NCI-H146 (cell line): ENCODE results near the gene ACOT8.
"Not testable (repeated sequence)": the region's sequence is repeated elsewhere in the genome, so short reads cannot be mapped to it uniquely, and the experiment has no call there.

ENCODE experiments used
- DNase-seq: peaks from one replicate; lab custom pipeline; 2025; lab: John Stamatoyannopoulos, UW

Gene ACOT8

DNA sequence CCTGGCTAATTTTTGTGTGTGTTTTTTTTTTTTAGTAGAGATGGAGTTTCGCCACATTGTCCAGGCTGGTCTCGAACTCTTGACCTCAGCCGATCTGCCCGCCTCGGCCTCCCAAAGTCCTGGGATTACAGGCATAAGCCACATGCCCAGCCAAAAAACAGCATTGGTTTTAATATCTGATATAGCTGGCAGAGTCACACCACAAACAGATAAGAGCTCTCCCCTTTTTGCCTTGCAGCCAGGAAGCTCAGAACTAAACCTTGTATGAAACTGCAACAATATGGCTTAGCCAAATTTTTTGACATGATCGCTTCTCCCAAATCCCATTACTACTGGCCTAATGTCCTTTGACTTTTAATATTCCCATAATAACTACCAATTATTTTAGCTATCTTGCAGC, 4.9 kb downstream of the ACOT8 start:
- DNase-seq, result no peak

- no peak for DNase-seq
These were observed 5.7 kb downstream of the ACOT8 start for GRCh38 chr20:45851501-45851900.

DNA sequence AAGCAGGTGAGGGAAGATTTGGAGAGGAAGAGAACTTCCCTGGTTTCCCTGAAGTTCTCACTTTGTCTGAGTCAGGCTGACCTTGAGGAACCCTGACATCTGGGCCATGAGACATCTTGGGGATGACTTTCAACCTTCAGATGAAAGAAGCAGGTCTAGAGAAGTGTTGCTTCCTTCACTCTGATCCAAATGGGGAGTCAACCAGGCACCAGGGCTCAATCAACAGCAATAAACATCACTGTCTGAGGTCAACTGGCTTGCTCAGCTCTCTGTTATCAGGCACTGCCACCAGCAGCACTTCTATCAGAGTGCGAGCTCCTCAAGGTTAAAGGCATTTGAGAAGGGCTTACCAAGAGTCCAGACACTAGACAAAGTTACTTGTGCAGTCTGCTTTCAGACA, 6.3 kb downstream of the ACOT8 start:
- DNase-seq, result no peak

DNA sequence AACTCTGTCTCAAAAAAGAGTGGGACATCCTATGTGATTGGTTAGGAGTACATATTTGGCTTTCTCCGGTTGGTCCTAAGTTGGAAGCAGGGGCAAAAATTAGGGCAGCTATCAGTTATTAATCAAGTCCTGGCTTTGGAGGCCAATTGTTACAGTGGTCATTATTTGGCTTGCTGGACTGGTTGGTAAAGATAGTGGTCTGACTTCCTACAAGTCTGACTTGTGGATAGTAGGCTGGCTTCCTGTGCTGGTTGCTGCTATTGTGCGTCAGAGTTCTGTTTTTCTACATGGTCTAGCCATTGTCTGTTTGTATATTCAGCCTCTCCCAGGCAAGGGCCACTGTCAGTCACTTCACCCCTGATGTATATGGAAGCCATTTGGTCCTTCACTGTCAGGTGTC, 7.0 kb downstream of the ACOT8 start:
- no peak for DNase-seq

GRCh38 chr20:45848969-45849582, 8.1 kb downstream of the ACOT8 start:
- DNase-seq, result no peak

DNA sequence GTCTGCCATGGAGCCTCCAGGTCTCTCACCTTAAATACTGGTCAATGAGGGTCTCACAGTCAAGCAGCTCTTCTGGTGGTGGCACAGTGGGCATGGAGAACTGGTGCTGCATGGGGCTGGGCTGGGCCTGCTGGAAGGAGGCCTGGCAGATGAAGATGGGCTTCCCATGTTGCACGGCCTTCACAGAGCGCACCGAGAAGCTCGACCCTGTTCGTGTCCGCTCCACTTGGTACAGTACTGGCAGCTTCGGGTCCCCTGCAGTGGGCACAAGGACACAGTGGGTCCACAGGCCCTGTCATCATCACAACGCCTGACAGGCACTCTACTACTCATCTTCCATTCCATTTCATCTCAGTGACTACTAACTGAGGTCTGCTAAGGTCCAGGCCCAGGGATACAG, 8.8 kb downstream of the ACOT8 start:
- no peak for DNase-seq

DNA sequence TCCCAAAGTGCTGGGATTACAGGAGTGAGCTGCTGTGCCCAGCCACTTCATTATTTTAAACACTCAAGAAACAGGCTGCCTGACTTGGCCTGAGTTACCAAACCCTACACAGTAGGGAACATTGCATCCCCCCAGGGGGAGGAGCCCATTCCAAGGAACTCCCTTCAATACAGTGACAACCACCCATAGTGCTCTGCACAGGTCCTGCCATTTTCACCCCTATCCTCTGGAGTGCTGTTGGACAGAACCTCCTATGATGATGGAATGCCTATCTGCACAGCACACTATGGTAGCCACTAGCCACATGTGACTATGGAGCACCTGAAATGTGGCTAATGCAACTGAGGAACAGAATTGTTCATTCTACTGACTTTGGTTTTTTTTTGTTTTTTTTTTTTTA, 11.7 kb downstream of the ACOT8 start:
- no peak for DNase-seq

DNA sequence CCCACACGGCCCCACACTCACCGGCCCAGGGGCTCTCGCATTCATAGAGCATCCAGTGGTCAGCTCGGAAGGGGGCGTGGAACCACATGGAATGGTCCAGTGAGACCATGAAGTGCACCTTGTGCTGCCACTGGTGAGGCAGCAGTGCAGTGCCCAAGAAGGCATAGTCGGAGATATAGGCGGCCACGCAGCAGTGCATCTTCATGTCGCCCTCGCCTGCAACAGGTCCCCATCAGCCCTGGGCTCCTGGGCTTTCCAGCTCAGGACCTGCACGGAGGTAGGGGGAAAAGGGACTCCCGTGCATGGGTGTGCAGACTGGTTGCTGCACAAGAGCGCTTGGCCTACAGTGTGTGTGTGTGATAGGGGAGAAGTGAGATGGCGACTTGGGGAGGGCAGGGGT, 13.7 kb downstream of the ACOT8 start:
- no peak for DNase-seq

GRCh38 chr20:45842169-45842812, 14.9 kb downstream of the ACOT8 start:
- no peak for DNase-seq

DNA sequence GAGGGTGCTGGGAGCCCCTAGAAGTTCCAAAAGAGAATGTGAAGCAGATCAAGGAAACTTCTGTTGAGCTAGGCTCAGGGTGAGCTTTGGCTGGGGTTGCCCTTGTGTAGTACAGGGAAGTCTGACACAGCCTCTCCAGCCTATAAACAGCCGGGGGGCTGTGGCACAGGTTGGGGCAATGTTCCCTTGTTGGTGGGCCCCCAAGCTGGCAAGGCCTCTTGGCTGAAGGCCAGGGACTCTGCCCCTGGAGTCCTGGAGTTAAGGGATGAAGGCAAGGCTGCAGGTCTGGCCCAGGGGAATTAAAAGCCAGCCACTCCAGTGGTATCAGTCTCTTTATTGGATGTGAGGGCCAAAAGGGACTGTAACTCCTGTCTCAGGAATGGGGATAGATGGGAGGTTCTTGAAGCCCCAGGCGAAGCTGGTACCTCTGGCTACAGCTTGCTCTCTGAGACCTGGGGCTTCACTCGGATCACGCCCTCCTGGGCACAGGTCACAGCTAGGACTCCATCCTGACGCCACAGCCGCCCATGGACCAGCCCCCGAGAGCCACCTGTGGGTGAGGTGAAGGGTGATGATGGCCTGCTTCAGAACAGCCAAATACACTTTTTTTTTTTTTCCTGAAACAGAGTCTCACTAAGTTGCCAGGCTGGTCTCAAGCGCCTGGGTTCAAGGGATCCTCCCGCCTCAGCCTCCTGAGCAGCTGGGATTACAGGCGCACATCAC, 15.6 kb downstream of the ACOT8 start:
- no peak for DNase-seq

- DNase-seq, result no peak
These were observed 16.4 kb downstream of the ACOT8 start for GRCh38 chr20:45840700-45841198.

DNA sequence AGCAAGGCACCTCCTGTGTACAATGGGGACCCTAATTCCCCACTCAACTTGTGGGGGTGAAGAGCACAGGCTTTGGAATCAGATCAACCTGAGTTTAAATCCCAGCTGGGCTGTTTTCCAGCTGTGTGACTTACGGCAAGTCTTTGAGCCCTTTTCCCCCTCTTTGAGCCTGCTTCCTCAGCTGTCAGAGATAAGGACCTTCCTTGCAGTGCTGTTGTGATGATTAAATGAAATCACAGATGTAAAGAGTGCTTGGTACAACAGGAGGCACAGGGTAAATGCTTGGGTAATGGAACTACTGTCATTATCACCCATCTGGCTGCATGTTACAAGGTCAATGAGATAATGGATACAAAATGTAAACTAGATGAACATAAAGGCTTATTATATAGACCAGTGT, 20.4 kb downstream of the ACOT8 start:
- no peak for DNase-seq

DNA sequence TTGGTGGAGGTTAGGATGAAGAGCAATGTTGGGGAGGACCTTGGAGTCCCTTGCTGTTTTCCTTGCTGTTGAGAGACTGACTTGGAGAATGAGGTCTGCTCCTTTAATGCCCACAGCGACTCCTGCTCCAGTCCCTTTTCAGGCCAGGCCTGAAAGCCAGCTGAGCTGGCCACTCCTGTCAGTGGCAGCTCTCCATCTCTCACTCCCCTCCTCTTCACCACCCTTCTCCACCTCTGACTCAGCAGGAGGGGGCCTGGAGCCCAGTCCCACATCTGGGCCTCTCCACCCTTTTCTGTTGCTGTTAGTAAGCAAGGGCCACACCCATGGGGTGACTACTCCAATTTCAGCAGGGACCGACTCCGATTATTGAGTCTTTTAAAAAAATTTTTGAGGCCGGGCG, 21.4 kb downstream of the ACOT8 start:
- DNase-seq, result no peak

DNA sequence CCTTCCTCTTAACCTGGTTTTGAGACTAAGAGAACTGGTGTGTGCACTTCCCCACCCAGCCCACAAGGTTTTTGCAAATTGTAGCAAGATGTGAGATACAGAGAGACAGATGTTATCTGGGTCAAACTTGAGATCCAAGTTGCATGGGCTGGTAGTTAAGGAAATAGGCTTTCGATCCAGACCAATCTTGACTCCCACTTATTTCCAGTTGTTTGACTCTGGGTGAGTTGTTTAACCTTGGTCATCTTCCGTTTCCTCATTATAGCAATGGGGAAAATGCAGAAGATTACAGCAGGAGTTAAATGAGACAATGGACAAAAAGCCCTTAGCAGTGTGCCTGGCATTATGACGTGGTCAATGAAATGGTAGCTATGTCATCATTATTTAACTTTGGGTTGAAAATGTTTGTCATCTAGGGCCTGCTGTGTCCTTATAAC, 21.8 kb downstream of the ACOT8 start:
- no peak for DNase-seq

- DNase-seq, result no peak
These were observed 22.4 kb downstream of the ACOT8 start for GRCh38 chr20:45834797-45835161.

DNA sequence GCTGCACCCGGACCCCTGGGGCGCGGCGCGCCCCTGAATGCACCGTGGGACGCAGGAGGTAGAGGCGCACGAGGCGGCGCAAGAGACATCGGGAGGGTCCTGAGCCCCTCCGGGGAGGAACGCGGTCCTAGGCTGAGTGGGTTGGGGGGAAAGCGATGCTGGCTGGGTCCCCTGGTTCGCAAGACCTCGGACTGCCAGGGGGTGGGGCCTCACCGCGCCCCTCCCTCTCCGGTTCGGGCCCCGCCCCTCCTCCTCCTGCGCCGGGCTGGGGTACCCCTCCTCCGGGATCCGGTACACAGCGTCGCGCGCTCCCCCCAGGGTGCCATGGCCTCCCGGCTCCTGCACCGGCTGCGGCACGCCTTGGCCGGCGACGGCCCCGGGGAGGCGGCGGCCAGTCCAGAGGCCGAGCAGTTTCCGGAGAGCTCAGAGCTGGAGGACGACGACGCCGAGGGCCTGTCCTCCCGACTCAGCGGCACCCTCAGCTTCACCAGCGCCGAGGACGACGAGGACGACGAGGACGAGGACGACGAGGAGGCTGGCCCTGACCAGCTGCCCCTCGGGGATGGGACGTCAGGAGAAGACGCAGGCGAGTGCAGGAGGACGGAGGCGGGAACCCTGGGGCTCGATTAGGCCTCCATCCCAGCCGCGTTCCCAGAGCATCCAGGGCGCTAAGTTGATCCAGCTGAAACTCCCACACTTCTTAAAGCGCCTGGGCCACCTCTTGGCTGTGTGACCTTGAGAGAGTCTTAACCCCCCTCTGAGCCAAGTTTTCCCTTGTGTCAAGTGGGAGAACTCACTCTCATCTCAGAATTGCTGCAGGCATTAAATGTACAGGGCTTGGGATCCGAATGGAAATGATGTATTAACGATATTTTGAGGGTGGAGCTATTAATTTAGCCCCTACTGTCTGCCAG, 23.1 kb downstream of the ACOT8 start:
- peak; percentile 72 for DNase-seq

- DNase-seq, result peak; percentile 70
These were observed 23.9 kb downstream of the ACOT8 start, which contains the start of gene SNX21 for GRCh38 chr20:45833030-45833882. Gene SNX21, plus strand, starts transcription at chr20:45833799. Its CDS starts 121 bp downstream, at chr20:45833920.

GRCh38 chr20:45832619-45833018, 24.6 kb downstream of the ACOT8 start:
- no peak for DNase-seq

DNA sequence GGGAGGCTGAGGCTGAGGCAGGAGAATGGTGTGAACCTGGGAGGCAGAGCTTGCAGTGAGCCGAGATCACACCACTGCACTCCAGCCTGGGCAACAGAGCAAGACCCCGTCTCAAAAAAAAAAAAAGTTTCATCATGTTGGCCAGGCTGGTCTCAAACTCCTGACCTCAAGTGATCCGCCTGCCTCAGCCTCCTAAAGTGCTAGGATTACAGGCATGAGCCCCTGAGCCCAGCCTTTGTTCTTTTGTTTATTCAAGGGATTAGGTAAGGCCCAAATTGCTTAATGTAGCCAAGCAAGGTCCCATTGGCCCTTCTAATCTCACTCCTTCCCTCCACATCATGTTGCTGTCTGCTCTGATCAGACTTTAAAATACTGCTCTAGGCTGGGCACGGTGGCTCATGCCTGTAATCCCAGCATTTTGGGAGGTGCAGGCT, 27.5 kb downstream of the ACOT8 start:
- DNase-seq, result not testable (repeated sequence)

- no peak for DNase-seq
These were observed 28.6 kb downstream of the ACOT8 start for GRCh38 chr20:45828589-45828988.

GRCh38 chr20:45827712-45828111, 29.5 kb downstream of the ACOT8 start:
- no peak for DNase-seq
